IMR-90 (cell line): ENCODE data around the gene RIF1. TPM values are rescaled to one million over a fixed set of nuclear protein-coding genes. Genes with fewer than 3 reads are reported as not detected.

Experiments
- ATAC-seq: fragments of 200-7000 bp; cut with Tn5 transposase; 2 replicates; pipeline ENCODE4 v1.9.1; 2020; ENCODE audit warnings: low read depth, mild to moderate bottlenecking, moderate library complexity
- BruUV-seq: library from RNA; stranded (reverse); fragments of 400-500 nt; replicated peaks from 2 replicates; lab custom pipeline; 2021; lab: Mats Ljungman, UMichigan
- CTCF ChIA-PET: fragments of 300-600 bp; formaldehyde crosslinking; extraction: SDS; loops from one replicate; lab custom pipeline; 2021; ENCODE audit warnings: antibody characterized with exemption; lab: Yijun Ruan, JAX
- POLR2A ChIA-PET: fragments of 300-600 bp; sonication (Branson Sonifier 250); formaldehyde crosslinking; loops from one replicate; lab custom pipeline; 2022; ENCODE audit warnings: antibody characterized with exemption; ENCODE audit not compliant: unreplicated experiment; lab: Charles Lee
- DNase-seq: peaks from one replicate; pipeline ENCODE4 v3.0.0; 2013
- H2AFZ ChIP-seq: replicated peaks from 2 replicates; pipeline ENCODE3; 2013; ENCODE audit warnings: low read length, mild to moderate bottlenecking; ENCODE audit not compliant: poor library complexity
- H2AK5ac ChIP-seq: 2 replicates; pipeline ENCODE4 v1.6.1; 2013; ENCODE audit warnings: low read depth, low read length, inconsistent platforms
- H2AK9ac ChIP-seq: replicated peaks from 2 replicates; pipeline ENCODE3; 2013; ENCODE audit warnings: mild to moderate bottlenecking, low read depth, low read length, moderate library complexity; ENCODE audit not compliant: poor library complexity
- H2BK120ac ChIP-seq: 2 replicates; pipeline ENCODE4 v1.6.1; 2013; ENCODE audit warnings: low read depth, low read length, inconsistent platforms
- H2BK15ac ChIP-seq: 3 replicates; pipeline ENCODE4 v1.6.1; 2013; ENCODE audit warnings: low read depth, low read length, inconsistent platforms
- H2BK20ac ChIP-seq: 2 replicates; pipeline ENCODE4 v1.6.1; 2013; ENCODE audit warnings: low read depth, mild to moderate bottlenecking, inconsistent platforms, low read length, moderate library complexity
- H2BK5ac ChIP-seq: 2 replicates; pipeline ENCODE4 v1.6.1; 2013; ENCODE audit warnings: mild to moderate bottlenecking, low read depth, low read length, inconsistent platforms; ENCODE audit not compliant: poor library complexity, severe bottlenecking
- H3K14ac ChIP-seq: replicated peaks from 2 replicates; pipeline ENCODE4 v1.6.1; 2013; ENCODE audit warnings: low read depth, low read length, inconsistent platforms
- H3K18ac ChIP-seq: 2 replicates; pipeline ENCODE4 v1.6.1; 2013; ENCODE audit warnings: low read depth, low read length, control low read depth
- H3K23ac ChIP-seq: 2 replicates; pipeline ENCODE4 v1.6.1; 2013; ENCODE audit warnings: low read depth, low read length, inconsistent platforms
- H3K27ac ChIP-seq: 2 replicates; pipeline ENCODE4 v1.5.1; 2013; ENCODE audit warnings: mild to moderate bottlenecking, control low read depth, low read length; ENCODE audit not compliant: insufficient read depth
- H3K27me3 ChIP-seq: 2 replicates; pipeline ENCODE4 v1.6.1; 2013; ENCODE audit warnings: low read length; ENCODE audit not compliant: control insufficient read depth, insufficient read depth
- H3K36me3 ChIP-seq: 2 replicates; pipeline ENCODE4 v1.6.1; 2013; ENCODE audit warnings: low read length, mixed read lengths; ENCODE audit not compliant: control insufficient read depth, insufficient read depth
- H3K4ac ChIP-seq: 2 replicates; pipeline ENCODE4 v1.6.1; 2013; ENCODE audit warnings: low read depth, low read length, inconsistent platforms
- H3K4me1 ChIP-seq: 2 replicates; pipeline ENCODE4 v1.6.1; 2013; ENCODE audit warnings: low read length, mixed read lengths; ENCODE audit not compliant: control insufficient read depth, insufficient read depth
- H3K4me2 ChIP-seq: 2 replicates; pipeline ENCODE4 v1.6.1; 2013; ENCODE audit warnings: low read depth, mild to moderate bottlenecking, control low read depth, low read length, moderate library complexity
- H3K4me3 ChIP-seq: 2 replicates; pipeline ENCODE4 v1.5.1; 2013; ENCODE audit warnings: low read depth, mild to moderate bottlenecking, control low read depth, low read length, moderate library complexity; ENCODE audit not compliant: insufficient read depth
- H3K56ac ChIP-seq: 2 replicates; pipeline ENCODE4 v1.6.1; 2013; ENCODE audit warnings: low read length, inconsistent platforms; ENCODE audit not compliant: insufficient read depth; ENCODE audit errors: extremely low read depth
- H3K79me1 ChIP-seq, 2 experiments: 2 replicates each; pipeline ENCODE4 v1.6.1; 2013; ENCODE audit warnings: low read length in 2 of 2, inconsistent platforms in 1 of 2, low read depth in 1 of 2
- H3K9ac ChIP-seq: 2 replicates; pipeline ENCODE4 v1.6.1; 2013; ENCODE audit warnings: low read depth, low read length, control low read depth
- H3K9me1 ChIP-seq: 2 replicates; pipeline ENCODE4 v1.6.1; 2013; ENCODE audit warnings: low read length, inconsistent platforms; ENCODE audit not compliant: insufficient read depth
- H3K9me3 ChIP-seq: 2 replicates; pipeline ENCODE4 v1.6.1; 2013; ENCODE audit warnings: low read length; ENCODE audit not compliant: control insufficient read depth, insufficient read depth
- H4K20me1 ChIP-seq: 2 replicates; pipeline ENCODE4 v1.6.1; 2013; ENCODE audit warnings: low read length, inconsistent platforms; ENCODE audit not compliant: insufficient read depth
- H4K5ac ChIP-seq: 2 replicates; pipeline ENCODE4 v1.6.1; 2013; ENCODE audit warnings: mild to moderate bottlenecking, low read depth, low read length, control low read depth
- H4K8ac ChIP-seq, 2 experiments: 2 replicates each; pipeline ENCODE4 v1.6.1; 2013; ENCODE audit warnings: low read depth in 2 of 2, low read length in 2 of 2, control low read depth in 1 of 2, inconsistent platforms in 1 of 2
- H4K91ac ChIP-seq: 2 replicates; pipeline ENCODE4 v1.6.1; 2013; ENCODE audit warnings: low read depth, low read length, inconsistent platforms; ENCODE audit not compliant: insufficient read depth
- BHLHE40 ChIP-seq: fragments of 150-350 bp; IDR thresholded peaks from 2 replicates; pipeline ENCODE4 v1.6.1; 2016; ENCODE audit warnings: mild to moderate bottlenecking, low read depth, low read length
- CEBPB ChIP-seq: IDR thresholded peaks from 2 replicates; pipeline ENCODE4 v1.6.1; 2012; ENCODE audit warnings: low read depth, low read length, improper control_type of control experiment
- CHD1 ChIP-seq: IDR thresholded peaks from 2 replicates; pipeline ENCODE4 v1.6.1; 2012; ENCODE audit warnings: low read depth, low read length, improper control_type of control experiment
- ELK1 ChIP-seq: fragments of 150-350 bp; IDR thresholded peaks from 2 replicates; pipeline ENCODE4 v1.6.1; 2016; ENCODE audit warnings: low read depth, mild to moderate bottlenecking, low read length, moderate library complexity, borderline replicate concordance
- FOS ChIP-seq: fragments of 150-350 bp; IDR thresholded peaks from 2 replicates; pipeline ENCODE4 v1.6.1; 2016; ENCODE audit warnings: low read depth, low read length
- MAFK ChIP-seq: IDR thresholded peaks from 2 replicates; pipeline ENCODE4 v1.6.1; 2012; ENCODE audit warnings: low read depth, low read length, improper control_type of control experiment
- MAZ ChIP-seq: IDR thresholded peaks from 2 replicates; pipeline ENCODE4 v1.6.1; 2012; ENCODE audit warnings: low read depth, mild to moderate bottlenecking, low read length, improper control_type of control experiment, moderate library complexity, borderline replicate concordance
- MXI1 ChIP-seq: IDR thresholded peaks from 2 replicates; pipeline ENCODE4 v1.6.1; 2012; ENCODE audit warnings: low read depth, mild to moderate bottlenecking, low read length, moderate library complexity, borderline replicate concordance
- NFE2L2 ChIP-seq: fragments of 150-350 bp; IDR thresholded peaks from 2 replicates; pipeline ENCODE4 v1.6.1; 2016; ENCODE audit warnings: low read depth, mild to moderate bottlenecking, low read length
- POLR2A ChIP-seq: IDR thresholded peaks from 2 replicates; pipeline ENCODE4 v1.6.1; 2012; ENCODE audit warnings: mild to moderate bottlenecking, low read depth, low read length
- RAD21 ChIP-seq: IDR thresholded peaks from 2 replicates; pipeline ENCODE4 v1.6.1; 2012; ENCODE audit warnings: low read length, improper control_type of control experiment
- RCOR1 ChIP-seq: IDR thresholded peaks from 2 replicates; pipeline ENCODE4 v1.6.1; 2012; ENCODE audit warnings: mild to moderate bottlenecking, low read length, improper control_type of control experiment; ENCODE audit not compliant: insufficient replicate concordance
- RFX5 ChIP-seq: IDR thresholded peaks from 2 replicates; pipeline ENCODE4 v1.8.0; 2012; ENCODE audit warnings: low read depth, mild to moderate bottlenecking, low read length, moderate library complexity
- SMC3 ChIP-seq: fragments of 150-350 bp; IDR thresholded peaks from 2 replicates; pipeline ENCODE4 v1.6.1; 2016; ENCODE audit warnings: low read depth, mild to moderate bottlenecking, antibody characterized with exemption, low read length, moderate library complexity
- USF2 ChIP-seq: fragments of 150-350 bp; IDR thresholded peaks from 2 replicates; pipeline ENCODE4 v1.6.1; 2017; ENCODE audit warnings: mild to moderate bottlenecking, antibody characterized with exemption, low read length, low read depth
- WGBS, 2 experiments: methylation state at CpG; one replicate each; pipeline versions ENCODE4 v1.1.5 to v1.1.7; 2013; ENCODE audit warnings: missing lambda C conversion rate in 2 of 2; ENCODE audit not compliant: insufficient read length in 1 of 2; ENCODE audit errors: extremely low coverage in 2 of 2; 5-methylcytosine and 5-hydroxymethylcytosine counted together
- dilution Hi-C: fragments of 300-500 bp; cut with HindIII; formaldehyde crosslinking; loops from one replicate; pipeline ENCODE4 v1.14.3; 2018; ENCODE audit warnings: low sequenced_read_pairs; ENCODE audit not compliant: unreplicated experiment
- in situ Hi-C: fragments of 300-500 bp; cut with MboI; formaldehyde crosslinking; loops from 3 replicates; pipeline ENCODE4 v1.14.3; 2019; ENCODE audit warnings: low sequenced_read_pairs, inconsistent platforms, mixed read lengths
- intact Hi-C: fragments of 100-400 bp; cut with micrococcal nuclease; formaldehyde crosslinking; loops from 2 replicates; pipeline ENCODE4 v1.10.0; 2022
- polyA plus RNA-seq, 3 experiments: library from polyadenylated mRNA; depleted of rRNA; stranded (reverse); fragments of >200 nt; gene quantifications; 2 replicates each; pipeline ENCODE4 v1.2.3, GENCODE V29; 2012; ENCODE audit warnings: low replicate concordance in 1 of 3
- total RNA-seq: library from RNA; depleted of rRNA; stranded (reverse); fragments of >200 nt; gene quantifications from 2 replicates; pipeline ENCODE4 v1.2.3, GENCODE V29; 2012
- TF ChIP-seq, protein P1 (sequence below): conservative IDR thresholded peaks from 2 replicates; pipeline ENCODE4 v1.5.1; 2012; ENCODE audit warnings: mild to moderate bottlenecking, low read depth, low read length, improper control_type of control experiment

RIF1 gene
- total and polyA plus RNA-seq, 2 of the 4 experiments (the other 2 are of a cell fraction): 4.3 to 43.9 TPM

DNA sequence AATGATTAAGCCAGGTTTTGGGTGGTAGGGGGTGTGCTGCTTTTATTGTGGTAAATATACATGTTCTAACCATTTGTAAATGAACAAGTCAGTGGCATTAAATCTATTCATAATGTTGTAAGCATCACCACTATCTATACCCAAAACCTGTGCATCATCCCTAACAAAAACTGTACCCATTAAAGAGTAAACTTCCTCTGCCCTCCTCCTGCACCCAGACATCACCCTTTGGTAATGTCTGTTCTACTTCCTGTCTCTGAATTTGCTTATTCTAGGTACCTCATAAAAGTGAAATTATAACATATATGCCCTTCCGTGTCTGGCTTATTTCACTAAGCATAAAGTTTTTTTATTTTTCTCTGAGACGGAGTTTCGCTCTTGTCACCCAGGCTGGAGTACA, 14.1 kb downstream of the RIF1 start:
- Histone ChIP-seq H3K79me1 (peaks cover 18 to 35% of the 10 kb centered on the region in 2 experiments), H4K8ac (no peak overlapping the region), H3K9ac (no peak overlapping the region), H3K4me3 (no peak overlapping the region), H2BK120ac (no peak overlapping the region), H3K56ac (no peak overlapping the region), H3K27me3 (no peaks in the 10 kb centered on the region), H2AFZ (no peak overlapping the region), H2BK5ac (no peak overlapping the region), H2AK9ac (no peak overlapping the region), H2BK15ac (no peak overlapping the region), H4K91ac (no peak overlapping the region), H3K14ac (no peak overlapping the region), H3K9me3 (no peaks in the 10 kb centered on the region), H4K5ac (no peak overlapping the region), H4K20me1 (no peaks in the 10 kb centered on the region), H3K4me1 (no peaks in the 10 kb centered on the region), H2AK5ac (no peak overlapping the region), H3K18ac (no peak overlapping the region), H3K27ac (no peak overlapping the region), H3K4ac (no peak overlapping the region), H3K23ac (no peak overlapping the region), H3K9me1 (no peaks in the 10 kb centered on the region), H2BK20ac (no peak overlapping the region), H3K4me2 (no peak overlapping the region), H3K36me3 (peaks cover 30% of the 10 kb centered on the region)
- TF ChIP-seq CEBPB (no peak), ELK1 (no peak), USF2 (no peak), NFE2L2 (no peak), BHLHE40 (no peak), MAFK (no peak), MAZ (no peak), FOS (no peak), RAD21 (no peak), SMC3 (no peak), MXI1 (no peak), RCOR1 (no peak), POLR2A (no peak), RFX5 (no peak), CHD1 (no peak)
- TF ChIP-seq, protein P1, sequence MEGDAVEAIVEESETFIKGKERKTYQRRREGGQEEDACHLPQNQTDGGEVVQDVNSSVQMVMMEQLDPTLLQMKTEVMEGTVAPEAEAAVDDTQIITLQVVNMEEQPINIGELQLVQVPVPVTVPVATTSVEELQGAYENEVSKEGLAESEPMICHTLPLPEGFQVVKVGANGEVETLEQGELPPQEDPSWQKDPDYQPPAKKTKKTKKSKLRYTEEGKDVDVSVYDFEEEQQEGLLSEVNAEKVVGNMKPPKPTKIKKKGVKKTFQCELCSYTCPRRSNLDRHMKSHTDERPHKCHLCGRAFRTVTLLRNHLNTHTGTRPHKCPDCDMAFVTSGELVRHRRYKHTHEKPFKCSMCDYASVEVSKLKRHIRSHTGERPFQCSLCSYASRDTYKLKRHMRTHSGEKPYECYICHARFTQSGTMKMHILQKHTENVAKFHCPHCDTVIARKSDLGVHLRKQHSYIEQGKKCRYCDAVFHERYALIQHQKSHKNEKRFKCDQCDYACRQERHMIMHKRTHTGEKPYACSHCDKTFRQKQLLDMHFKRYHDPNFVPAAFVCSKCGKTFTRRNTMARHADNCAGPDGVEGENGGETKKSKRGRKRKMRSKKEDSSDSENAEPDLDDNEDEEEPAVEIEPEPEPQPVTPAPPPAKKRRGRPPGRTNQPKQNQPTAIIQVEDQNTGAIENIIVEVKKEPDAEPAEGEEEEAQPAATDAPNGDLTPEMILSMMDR: no peak
- DNase-seq (no peak), ATAC-seq (no peak)
- WGBS, 2 experiments: 80% methylated on average over 2 of the region's 3 CpGs; no CpG with 5 or more reads in 1 of the 2 experiments
- no TSS peak for BruUV-seq
- in situ Hi-C loops (no loop called here), intact Hi-C loops (no loop called here), dilution Hi-C loops (no loop called here)
- ChIA-PET CTCF (no interaction called here), POLR2A (no interaction called here)
